SK-N-SH treated with all-trans-retinoic acid at 6 μM for 48 hours (cell line): Measurements from ENCODE around the gene GRIK2.

Source experiments
- ATAC-seq: fragments of 200-7000 bp; cut with Tn5 transposase; 3 replicates; pipeline ENCODE4 v1.9.1; 2020; ENCODE audit warnings: mild to moderate bottlenecking, moderate library complexity
- ARNTL ChIP-seq: fragments of 450-650 bp; formaldehyde crosslinking; IDR thresholded peaks from 2 replicates; pipeline ENCODE4 v1.5.0; 2020; ENCODE audit warnings: low read depth, mild to moderate bottlenecking, moderate library complexity, borderline replicate concordance
- BACH2 ChIP-seq: fragments of 250-450 bp; sonication (Bioruptor Pico); IDR thresholded peaks from 2 replicates; pipeline ENCODE4 v1.9.0; 2021; ENCODE audit warnings: mild to moderate bottlenecking, borderline replicate concordance
- CSDC2 ChIP-seq: fragments of 250-450 bp; sonication (Bioruptor Pico); IDR thresholded peaks from 2 replicates; pipeline ENCODE4 v1.5.0; 2020; ENCODE audit warnings: mild to moderate bottlenecking, moderate library complexity
- ESRRG ChIP-seq: fragments of 250-450 bp; sonication (Bioruptor Pico); IDR thresholded peaks from 2 replicates; pipeline ENCODE4 v1.6.1; 2021; ENCODE audit warnings: mild to moderate bottlenecking
- GLIS3 ChIP-seq: fragments of 250-450 bp; sonication (Bioruptor Pico); IDR thresholded peaks from 2 replicates; pipeline ENCODE4 v1.5.0; 2020; ENCODE audit warnings: mild to moderate bottlenecking, moderate library complexity
- ISL1 ChIP-seq: fragments of 250-450 bp; sonication (Bioruptor Pico); IDR thresholded peaks from 2 replicates; pipeline ENCODE4 v2.1.2; 2022; ENCODE audit warnings: mild to moderate bottlenecking, moderate library complexity
- OSR1 ChIP-seq: fragments of 250-450 bp; sonication (Bioruptor Pico); IDR thresholded peaks from 2 replicates; pipeline ENCODE4 v1.8.0; 2022; ENCODE audit warnings: moderate library complexity, mild to moderate bottlenecking, inconsistent platforms
- PPARA ChIP-seq: fragments of 250-450 bp; sonication (Bioruptor Pico); IDR thresholded peaks from 2 replicates; pipeline ENCODE4 v1.5.0; 2020; ENCODE audit warnings: mild to moderate bottlenecking, borderline replicate concordance
- RARB ChIP-seq: fragments of 250-450 bp; sonication (Bioruptor Pico); IDR thresholded peaks from 2 replicates; pipeline ENCODE4 v1.8.0; 2021; ENCODE audit warnings: mild to moderate bottlenecking, moderate library complexity
- SNAI2 ChIP-seq: fragments of 250-450 bp; sonication (Bioruptor Pico); IDR thresholded peaks from 2 replicates; pipeline ENCODE4 v1.5.0; 2020; ENCODE audit warnings: mild to moderate bottlenecking, moderate library complexity
- TCF4 ChIP-seq: fragments of 250-450 bp; sonication (Bioruptor Pico); IDR thresholded peaks from 2 replicates; pipeline ENCODE4 v1.8.0; 2021; ENCODE audit warnings: mild to moderate bottlenecking, moderate library complexity, borderline replicate concordance
- TOX ChIP-seq: fragments of 250-450 bp; sonication (Bioruptor Pico); IDR thresholded peaks from 2 replicates; pipeline ENCODE4 v1.8.0; 2021; ENCODE audit warnings: mild to moderate bottlenecking, moderate library complexity, borderline replicate concordance
- ZC3H10 ChIP-seq: fragments of 250-450 bp; sonication (Bioruptor Pico); IDR thresholded peaks from 2 replicates; pipeline ENCODE4 v1.5.1; 2021; ENCODE audit warnings: mild to moderate bottlenecking, moderate library complexity
- ZFP3 ChIP-seq: fragments of 250-450 bp; sonication (Bioruptor Pico); IDR thresholded peaks from 2 replicates; pipeline ENCODE4 v1.5.0; 2020; ENCODE audit warnings: mild to moderate bottlenecking, moderate library complexity
- ZFP30 ChIP-seq: fragments of 450-650 bp; formaldehyde crosslinking; IDR thresholded peaks from 2 replicates; pipeline ENCODE4 v1.5.0; 2022; ENCODE audit warnings: mild to moderate bottlenecking, moderate library complexity
- ZNF565 ChIP-seq: fragments of 450-650 bp; formaldehyde crosslinking; conservative IDR thresholded peaks from 2 replicates; pipeline ENCODE4 v1.5.0; 2020; ENCODE audit warnings: low read depth, mild to moderate bottlenecking, moderate library complexity
- ZNF70 ChIP-seq: fragments of 450-650 bp; formaldehyde crosslinking; IDR thresholded peaks from 2 replicates; pipeline ENCODE4 v1.5.0; 2020; ENCODE audit warnings: mild to moderate bottlenecking, moderate library complexity
- ZNF8 ChIP-seq: fragments of 450-650 bp; formaldehyde crosslinking; IDR thresholded peaks from 2 replicates; pipeline ENCODE4 v1.5.0; 2020; ENCODE audit warnings: mild to moderate bottlenecking, moderate library complexity
- TF ChIP-seq, protein P1 (sequence below): fragments of 250-450 bp; sonication (Bioruptor Pico); IDR thresholded peaks from 2 replicates; pipeline ENCODE4 v1.5.0; 2020; ENCODE audit warnings: mild to moderate bottlenecking, moderate library complexity
- TF ChIP-seq, protein P2 (sequence below): fragments of 250-450 bp; sonication (Bioruptor Pico); IDR thresholded peaks from 2 replicates; pipeline ENCODE4 v1.8.0; 2020; ENCODE audit warnings: mild to moderate bottlenecking, moderate library complexity, borderline replicate concordance
- TF ChIP-seq, protein P3 (sequence below): fragments of 250-450 bp; sonication (Bioruptor Pico); IDR thresholded peaks from 2 replicates; pipeline ENCODE4 v1.5.1; 2021; ENCODE audit warnings: mild to moderate bottlenecking, moderate library complexity
- TF ChIP-seq, protein P4 (sequence below): fragments of 250-450 bp; sonication (Bioruptor Pico); IDR thresholded peaks from 2 replicates; pipeline ENCODE4 v1.8.0; 2021; ENCODE audit warnings: low read depth, mild to moderate bottlenecking, moderate library complexity, borderline replicate concordance

The GRIK2 gene

DNA sequence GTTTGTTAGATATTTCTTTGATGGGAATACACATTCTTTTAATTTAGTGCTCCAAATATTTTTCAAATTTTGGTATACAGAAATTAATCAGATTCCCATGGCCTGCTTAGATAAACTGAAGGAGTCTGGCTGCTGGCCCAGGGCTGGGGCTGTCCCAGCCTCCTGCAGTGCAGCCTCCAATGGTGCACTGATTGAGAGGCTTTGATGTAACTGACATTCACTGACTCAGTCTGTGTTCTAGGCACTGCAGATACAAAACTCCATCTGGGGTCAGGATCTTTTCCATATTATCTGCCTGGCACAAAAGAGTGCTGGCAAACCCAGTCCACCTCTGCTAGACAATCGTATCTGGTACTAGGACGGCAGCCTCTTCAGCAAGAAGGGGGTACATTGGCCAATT, 64.8 kb downstream of the GRIK2 start:
- no peak for ATAC-seq
- TF ChIP-seq ISL1 (CRISPR knock-in tag) = no peak
- TF ChIP-seq, protein P1, sequence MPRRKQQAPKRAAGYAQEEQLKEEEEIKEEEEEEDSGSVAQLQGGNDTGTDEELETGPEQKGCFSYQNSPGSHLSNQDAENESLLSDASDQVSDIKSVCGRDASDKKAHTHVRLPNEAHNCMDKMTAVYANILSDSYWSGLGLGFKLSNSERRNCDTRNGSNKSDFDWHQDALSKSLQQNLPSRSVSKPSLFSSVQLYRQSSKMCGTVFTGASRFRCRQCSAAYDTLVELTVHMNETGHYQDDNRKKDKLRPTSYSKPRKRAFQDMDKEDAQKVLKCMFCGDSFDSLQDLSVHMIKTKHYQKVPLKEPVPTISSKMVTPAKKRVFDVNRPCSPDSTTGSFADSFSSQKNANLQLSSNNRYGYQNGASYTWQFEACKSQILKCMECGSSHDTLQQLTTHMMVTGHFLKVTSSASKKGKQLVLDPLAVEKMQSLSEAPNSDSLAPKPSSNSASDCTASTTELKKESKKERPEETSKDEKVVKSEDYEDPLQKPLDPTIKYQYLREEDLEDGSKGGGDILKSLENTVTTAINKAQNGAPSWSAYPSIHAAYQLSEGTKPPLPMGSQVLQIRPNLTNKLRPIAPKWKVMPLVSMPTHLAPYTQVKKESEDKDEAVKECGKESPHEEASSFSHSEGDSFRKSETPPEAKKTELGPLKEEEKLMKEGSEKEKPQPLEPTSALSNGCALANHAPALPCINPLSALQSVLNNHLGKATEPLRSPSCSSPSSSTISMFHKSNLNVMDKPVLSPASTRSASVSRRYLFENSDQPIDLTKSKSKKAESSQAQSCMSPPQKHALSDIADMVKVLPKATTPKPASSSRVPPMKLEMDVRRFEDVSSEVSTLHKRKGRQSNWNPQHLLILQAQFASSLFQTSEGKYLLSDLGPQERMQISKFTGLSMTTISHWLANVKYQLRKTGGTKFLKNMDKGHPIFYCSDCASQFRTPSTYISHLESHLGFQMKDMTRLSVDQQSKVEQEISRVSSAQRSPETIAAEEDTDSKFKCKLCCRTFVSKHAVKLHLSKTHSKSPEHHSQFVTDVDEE (CRISPR knock-in tag) = no peak
- TF ChIP-seq GLIS3 = no peak
- TF ChIP-seq ZNF70 = no peak
- no peak for TF ChIP-seq ZC3H10 (CRISPR knock-in tag)
- TF ChIP-seq ZFP3 (CRISPR knock-in tag) = no peak
- no peak for TF ChIP-seq SNAI2 (CRISPR knock-in tag)
- no peak for TF ChIP-seq PPARA
- TF ChIP-seq RARB (CRISPR knock-in tag) = no peak
- no peak for TF ChIP-seq ZNF565 (CRISPR knock-in tag)
- TF ChIP-seq TCF4 (CRISPR knock-in tag) = no peak
- no peak for TF ChIP-seq CSDC2 (CRISPR knock-in tag)
- no peak for TF ChIP-seq BACH2
- no peak for TF ChIP-seq TOX

DNA sequence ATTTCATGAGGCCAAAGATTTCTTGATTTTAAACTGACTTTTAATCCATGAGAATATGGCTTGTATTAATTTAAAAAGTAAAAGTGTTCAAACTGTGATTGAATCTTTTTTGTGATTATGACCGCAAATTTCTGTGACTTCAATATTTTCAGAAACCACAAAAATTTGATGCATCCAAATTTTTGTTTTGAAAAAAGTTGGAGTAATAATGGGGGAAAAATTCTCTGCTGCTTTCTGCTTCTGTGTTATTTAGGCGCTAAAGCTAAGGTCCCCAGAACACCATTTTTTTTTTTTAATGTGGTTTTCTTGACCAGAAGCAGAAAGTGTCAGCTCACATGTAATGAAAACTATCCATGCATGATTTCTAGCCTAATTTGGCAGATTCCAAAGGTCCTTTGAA, 65.3 kb downstream of the GRIK2 start:
- no peak for ATAC-seq
- TF ChIP-seq CSDC2 (CRISPR knock-in tag) (no peak), ZC3H10 (CRISPR knock-in tag) (no peak), TOX (no peak)

DNA sequence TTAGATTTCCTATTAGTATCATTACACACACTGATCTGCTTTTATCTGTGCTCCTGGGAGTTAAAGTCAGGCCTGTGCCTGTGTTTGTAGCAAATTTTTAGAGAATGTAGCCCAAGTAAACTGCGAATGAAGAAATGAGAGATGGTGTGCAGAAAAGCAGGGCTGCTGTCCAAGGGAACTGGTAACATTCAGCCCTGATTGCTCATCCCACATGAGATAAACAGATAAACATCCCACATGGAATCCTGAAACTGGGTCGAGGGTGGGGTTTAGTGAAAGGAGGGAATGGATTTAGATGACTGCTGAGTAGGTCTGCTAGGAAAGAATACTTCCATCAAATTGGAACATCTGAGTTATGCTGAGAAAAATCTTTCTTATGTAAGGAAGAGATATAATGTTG, 69.1 kb downstream of the GRIK2 start:
- ATAC-seq = no peak
- TF ChIP-seq ZC3H10 (CRISPR knock-in tag) = no peak
- TF ChIP-seq, protein P1 (CRISPR knock-in tag) = no peak
- TF ChIP-seq ZFP3 (CRISPR knock-in tag) = no peak
- TF ChIP-seq, protein P2, sequence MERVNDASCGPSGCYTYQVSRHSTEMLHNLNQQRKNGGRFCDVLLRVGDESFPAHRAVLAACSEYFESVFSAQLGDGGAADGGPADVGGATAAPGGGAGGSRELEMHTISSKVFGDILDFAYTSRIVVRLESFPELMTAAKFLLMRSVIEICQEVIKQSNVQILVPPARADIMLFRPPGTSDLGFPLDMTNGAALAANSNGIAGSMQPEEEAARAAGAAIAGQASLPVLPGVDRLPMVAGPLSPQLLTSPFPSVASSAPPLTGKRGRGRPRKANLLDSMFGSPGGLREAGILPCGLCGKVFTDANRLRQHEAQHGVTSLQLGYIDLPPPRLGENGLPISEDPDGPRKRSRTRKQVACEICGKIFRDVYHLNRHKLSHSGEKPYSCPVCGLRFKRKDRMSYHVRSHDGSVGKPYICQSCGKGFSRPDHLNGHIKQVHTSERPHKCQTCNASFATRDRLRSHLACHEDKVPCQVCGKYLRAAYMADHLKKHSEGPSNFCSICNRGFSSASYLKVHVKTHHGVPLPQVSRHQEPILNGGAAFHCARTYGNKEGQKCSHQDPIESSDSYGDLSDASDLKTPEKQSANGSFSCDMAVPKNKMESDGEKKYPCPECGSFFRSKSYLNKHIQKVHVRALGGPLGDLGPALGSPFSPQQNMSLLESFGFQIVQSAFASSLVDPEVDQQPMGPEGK (CRISPR knock-in tag) = no peak
- no peak for TF ChIP-seq GLIS3
- TF ChIP-seq TCF4 (CRISPR knock-in tag) = no peak
- TF ChIP-seq RARB (CRISPR knock-in tag) = no peak
- TF ChIP-seq, protein P3, sequence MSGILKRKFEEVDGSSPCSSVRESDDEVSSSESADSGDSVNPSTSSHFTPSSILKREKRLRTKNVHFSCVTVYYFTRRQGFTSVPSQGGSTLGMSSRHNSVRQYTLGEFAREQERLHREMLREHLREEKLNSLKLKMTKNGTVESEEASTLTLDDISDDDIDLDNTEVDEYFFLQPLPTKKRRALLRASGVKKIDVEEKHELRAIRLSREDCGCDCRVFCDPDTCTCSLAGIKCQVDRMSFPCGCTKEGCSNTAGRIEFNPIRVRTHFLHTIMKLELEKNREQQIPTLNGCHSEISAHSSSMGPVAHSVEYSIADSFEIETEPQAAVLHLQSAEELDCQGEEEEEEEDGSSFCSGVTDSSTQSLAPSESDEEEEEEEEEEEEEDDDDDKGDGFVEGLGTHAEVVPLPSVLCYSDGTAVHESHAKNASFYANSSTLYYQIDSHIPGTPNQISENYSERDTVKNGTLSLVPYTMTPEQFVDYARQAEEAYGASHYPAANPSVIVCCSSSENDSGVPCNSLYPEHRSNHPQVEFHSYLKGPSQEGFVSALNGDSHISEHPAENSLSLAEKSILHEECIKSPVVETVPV (CRISPR knock-in tag) = no peak
- no peak for TF ChIP-seq PPARA
- no peak for TF ChIP-seq BACH2
- no peak for TF ChIP-seq ZNF8 (CRISPR knock-in tag)
- TF ChIP-seq ESRRG (CRISPR knock-in tag) = no peak

DNA sequence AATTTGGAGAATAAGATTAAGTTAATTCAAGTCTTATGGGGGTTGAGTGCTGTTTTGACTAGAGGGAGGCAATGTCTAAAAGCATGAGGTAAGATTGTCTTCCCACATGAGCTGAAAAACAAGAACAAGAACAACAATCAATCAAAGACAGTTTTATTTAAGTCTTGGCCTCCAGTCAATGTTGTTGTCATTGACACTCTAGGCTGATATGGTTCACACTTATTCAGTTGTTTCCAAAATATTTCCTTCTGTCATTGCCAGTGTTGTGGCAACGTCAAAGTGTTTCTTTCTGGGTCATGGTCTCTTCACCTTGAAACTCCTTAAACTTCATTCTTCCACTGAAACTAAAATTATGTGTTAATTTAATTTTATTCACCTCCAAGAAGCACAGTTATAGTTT, 72.4 kb downstream of the GRIK2 start:
- ATAC-seq = no peak
- no peak for TF ChIP-seq TCF4 (CRISPR knock-in tag)
- no peak for TF ChIP-seq ARNTL
- TF ChIP-seq CSDC2 (CRISPR knock-in tag) = no peak
- no peak for TF ChIP-seq ZFP30
- TF ChIP-seq TOX = no peak
- TF ChIP-seq ZFP3 (CRISPR knock-in tag) = no peak
- TF ChIP-seq, protein P2 (CRISPR knock-in tag) = no peak
- TF ChIP-seq RARB (CRISPR knock-in tag) = no peak
- no peak for TF ChIP-seq BACH2
- TF ChIP-seq, protein P4, sequence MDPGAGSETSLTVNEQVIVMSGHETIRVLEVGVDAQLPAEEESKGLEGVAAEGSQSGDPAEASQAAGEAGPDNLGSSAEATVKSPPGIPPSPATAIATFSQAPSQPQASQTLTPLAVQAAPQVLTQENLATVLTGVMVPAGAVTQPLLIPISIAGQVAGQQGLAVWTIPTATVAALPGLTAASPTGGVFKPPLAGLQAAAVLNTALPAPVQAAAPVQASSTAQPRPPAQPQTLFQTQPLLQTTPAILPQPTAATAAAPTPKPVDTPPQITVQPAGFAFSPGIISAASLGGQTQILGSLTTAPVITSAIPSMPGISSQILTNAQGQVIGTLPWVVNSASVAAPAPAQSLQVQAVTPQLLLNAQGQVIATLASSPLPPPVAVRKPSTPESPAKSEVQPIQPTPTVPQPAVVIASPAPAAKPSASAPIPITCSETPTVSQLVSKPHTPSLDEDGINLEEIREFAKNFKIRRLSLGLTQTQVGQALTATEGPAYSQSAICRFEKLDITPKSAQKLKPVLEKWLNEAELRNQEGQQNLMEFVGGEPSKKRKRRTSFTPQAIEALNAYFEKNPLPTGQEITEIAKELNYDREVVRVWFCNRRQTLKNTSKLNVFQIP (CRISPR knock-in tag) = no peak
- TF ChIP-seq OSR1 (CRISPR knock-in tag) = no peak
- TF ChIP-seq, protein P3 (CRISPR knock-in tag) = no peak
- TF ChIP-seq ISL1 (CRISPR knock-in tag) = no peak
- no peak for TF ChIP-seq ZNF70
- TF ChIP-seq ZC3H10 (CRISPR knock-in tag) = no peak
